ENCODE measurements around the gene SCN9A. TPM values are rescaled to one million over a fixed set of nuclear protein-coding genes. Genes with fewer than 3 reads are reported as not detected.

Gene SCN9A
- total RNA-seq, 1 experiment from 2014 or later, result 1.3 TPM

DNA sequence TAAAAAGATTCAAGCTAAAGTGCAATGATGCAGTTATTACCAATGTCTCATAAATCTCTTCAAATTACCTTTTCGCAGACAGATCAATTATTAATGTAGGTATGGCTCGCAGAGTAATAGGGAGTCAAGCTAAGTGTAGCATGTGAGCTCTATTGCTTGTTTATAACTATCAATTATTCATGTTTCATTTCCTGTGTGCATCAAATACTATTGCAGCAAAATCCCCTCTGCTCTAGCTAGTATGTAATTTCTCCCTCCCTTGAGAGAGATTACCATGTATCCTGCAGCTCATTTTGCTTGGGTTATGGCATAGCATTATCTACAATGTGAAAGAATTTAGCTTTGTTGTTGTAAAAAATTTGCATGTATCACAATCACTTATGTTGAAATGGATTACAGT lies 182.3 kb downstream of the SCN9A start:
- Histone ChIP-seq H2AFZ (ENCODE audit: low read length) (no peak overlapping the region), H3K9ac (ENCODE audit: extremely low read depth, insufficient read length, low read length) (no peak overlapping the region), H3K9me3 (ENCODE audit: control insufficient read depth, low read depth, low read length) (no peaks in the 10 kb centered on the region), H3K56ac (ENCODE audit: insufficient read length, low read depth, low read length) (no peak overlapping the region), H3K14ac (ENCODE audit: insufficient read depth, low read length) (no peak overlapping the region), H2BK120ac (ENCODE audit: low read depth, low read length, poor library complexity, severe bottlenecking) (no peak overlapping the region), H3K4me1 (ENCODE audit: insufficient read depth, low read length) (no peaks in the 10 kb centered on the region), H3K4me2 (ENCODE audit: insufficient read depth, insufficient read length, low read length) (no peak overlapping the region), H2BK12ac (ENCODE audit: insufficient read length, low read depth, low read length) (no peak overlapping the region), H3K23ac (ENCODE audit: insufficient read length, low read depth, low read length) (no peak overlapping the region), H3K79me1 (ENCODE audit: insufficient read depth, low read depth, low read length, poor library complexity, severe bottlenecking) (no peaks in the 10 kb centered on the region), H4K91ac (ENCODE audit: insufficient read length, low read depth, low read length) (no peak overlapping the region), H3K18ac (ENCODE audit: insufficient read length, low read depth, low read length) (no peak overlapping the region), H2AK5ac (ENCODE audit: insufficient read length, low read length) (no peak overlapping the region), H4K5ac (ENCODE audit: insufficient read length, low read depth, low read length) (no peak overlapping the region), H3K23me2 (ENCODE audit: insufficient read length, low read depth, low read length, poor library complexity, severe bottlenecking) (no peaks in the 10 kb centered on the region), H2BK20ac (ENCODE audit: low read depth, low read length, poor library complexity, severe bottlenecking) (no peak overlapping the region), H3K79me2 (ENCODE audit: insufficient read depth, low read length) (no peaks in the 10 kb centered on the region), H2BK5ac (ENCODE audit: insufficient read length, low read length) (no peak overlapping the region), H3K27me3 (ENCODE audit: insufficient read depth, low read length) (no peaks in the 10 kb centered on the region), H3K4ac (ENCODE audit: low read depth, low read length) (no peak overlapping the region), H4K8ac (replicated peaks; ENCODE audit: insufficient read length, low read depth, low read length) (no peak overlapping the region), H3K27ac (ENCODE audit: insufficient read length, low read depth, low read length) (no peak overlapping the region), H3T11ph (ENCODE audit: low read length) (no peak overlapping the region), H2BK15ac (ENCODE audit: low read depth, low read length) (no peak overlapping the region), H4K20me1 (ENCODE audit: control insufficient read depth, insufficient read depth, insufficient read length) (no peaks in the 10 kb centered on the region)
- TF ChIP-seq CTCF (conservative IDR thresholded peaks at IDR 0.05), result no peak
- WGBS (ENCODE audit: extremely low coverage, insufficient read length, low lambda C conversion rate), result no CpG with 5 or more reads among the region's 2 CpGs
- H3K4me3 Mint-ChIP-seq, result no peak overlapping the region
- H3K4me1 Mint-ChIP-seq, result no peaks in the 10 kb centered on the region
- H3K27ac Mint-ChIP-seq, result no peak overlapping the region
- no peaks in the 10 kb centered on the region for H3K27me3 Mint-ChIP-seq (ENCODE audit: low read depth)
- H3K9me3 Mint-ChIP-seq, result no peaks in the 10 kb centered on the region
- no peaks in the 10 kb centered on the region for H3K36me3 Mint-ChIP-seq (ENCODE audit: insufficient read depth in 1 of 3, low read depth in 3 of 3)
- DNase-seq, result no peak

Data from H9 (cell line).